Measurements from ENCODE around the gene GLO1. TPM values are rescaled to one million over a fixed set of nuclear protein-coding genes. Genes with fewer than 3 reads are reported as not detected.
A peak's percentile ranks its signal among the peaks of the same experiment; 100 is the strongest.

GLO1 gene
- total RNA-seq, 1 experiment from 2014 or later: 125 TPM

DNA sequence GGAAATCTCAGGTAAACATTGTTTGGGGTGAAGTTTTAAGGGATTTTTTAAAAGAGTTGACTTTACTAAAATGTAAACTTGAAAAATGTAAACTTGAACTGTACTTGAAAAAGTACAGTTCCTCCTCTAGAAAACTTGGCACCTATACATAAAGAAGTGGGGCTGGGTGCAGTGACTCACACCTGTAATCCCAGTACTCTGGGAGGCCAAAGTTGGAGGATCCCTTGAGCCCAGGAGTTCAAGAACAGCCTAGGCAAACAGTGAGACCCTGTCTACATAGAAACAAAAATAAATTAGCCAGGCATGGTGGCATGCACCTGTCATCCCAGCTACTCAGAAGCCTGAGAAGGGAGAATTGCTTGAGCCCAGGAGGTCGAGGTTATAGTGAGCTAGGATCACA, 70.5 kb downstream of the GLO1 start:
- ATAC-seq: no peak
- Histone ChIP-seq H3K4me1 (ENCODE audit: control insufficient read depth, insufficient read depth, low read length) (no peaks in the 10 kb centered on the region), H3K27ac (ENCODE audit: low read length) (no peak overlapping the region), H3K27me3 (ENCODE audit: control insufficient read depth, insufficient read depth, low read length) (no peaks in the 10 kb centered on the region), H3K9me3 (ENCODE audit: control insufficient read depth, insufficient read depth, low read depth, low read length) (no peaks in the 10 kb centered on the region), H3K4me3 (ENCODE audit: low read depth in 2 of 2, low read length in 2 of 2) (no peak overlapping the region), H3K36me3 (ENCODE audit: control insufficient read depth, insufficient read depth, low read length) (no peaks in the 10 kb centered on the region)
- intact Hi-C loops (cut with micrococcal nuclease; ENCODE audit: unreplicated experiment): no loop called here
- no TSS peak for BruUV-seq (replicated peaks)
- CTCF ChIA-PET: no interaction called here
- in situ Hi-C loops (cut with HindIII; ENCODE audit: low pct_unique_long_range_greater_than_20kb, low sequenced_read_pairs): no loop called here
- POLR2A ChIA-PET: no interaction called here
- no peak for DNase-seq (ENCODE audit: low read depth, low spot score)
- TF ChIP-seq, protein P1, sequence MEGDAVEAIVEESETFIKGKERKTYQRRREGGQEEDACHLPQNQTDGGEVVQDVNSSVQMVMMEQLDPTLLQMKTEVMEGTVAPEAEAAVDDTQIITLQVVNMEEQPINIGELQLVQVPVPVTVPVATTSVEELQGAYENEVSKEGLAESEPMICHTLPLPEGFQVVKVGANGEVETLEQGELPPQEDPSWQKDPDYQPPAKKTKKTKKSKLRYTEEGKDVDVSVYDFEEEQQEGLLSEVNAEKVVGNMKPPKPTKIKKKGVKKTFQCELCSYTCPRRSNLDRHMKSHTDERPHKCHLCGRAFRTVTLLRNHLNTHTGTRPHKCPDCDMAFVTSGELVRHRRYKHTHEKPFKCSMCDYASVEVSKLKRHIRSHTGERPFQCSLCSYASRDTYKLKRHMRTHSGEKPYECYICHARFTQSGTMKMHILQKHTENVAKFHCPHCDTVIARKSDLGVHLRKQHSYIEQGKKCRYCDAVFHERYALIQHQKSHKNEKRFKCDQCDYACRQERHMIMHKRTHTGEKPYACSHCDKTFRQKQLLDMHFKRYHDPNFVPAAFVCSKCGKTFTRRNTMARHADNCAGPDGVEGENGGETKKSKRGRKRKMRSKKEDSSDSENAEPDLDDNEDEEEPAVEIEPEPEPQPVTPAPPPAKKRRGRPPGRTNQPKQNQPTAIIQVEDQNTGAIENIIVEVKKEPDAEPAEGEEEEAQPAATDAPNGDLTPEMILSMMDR (IDR thresholded peaks at IDR 0.05): no peak
- TF ChIP-seq POLR2AphosphoS5 (IDR thresholded peaks at IDR 0.05; ENCODE audit: low read depth, low read length): no peak

DNA sequence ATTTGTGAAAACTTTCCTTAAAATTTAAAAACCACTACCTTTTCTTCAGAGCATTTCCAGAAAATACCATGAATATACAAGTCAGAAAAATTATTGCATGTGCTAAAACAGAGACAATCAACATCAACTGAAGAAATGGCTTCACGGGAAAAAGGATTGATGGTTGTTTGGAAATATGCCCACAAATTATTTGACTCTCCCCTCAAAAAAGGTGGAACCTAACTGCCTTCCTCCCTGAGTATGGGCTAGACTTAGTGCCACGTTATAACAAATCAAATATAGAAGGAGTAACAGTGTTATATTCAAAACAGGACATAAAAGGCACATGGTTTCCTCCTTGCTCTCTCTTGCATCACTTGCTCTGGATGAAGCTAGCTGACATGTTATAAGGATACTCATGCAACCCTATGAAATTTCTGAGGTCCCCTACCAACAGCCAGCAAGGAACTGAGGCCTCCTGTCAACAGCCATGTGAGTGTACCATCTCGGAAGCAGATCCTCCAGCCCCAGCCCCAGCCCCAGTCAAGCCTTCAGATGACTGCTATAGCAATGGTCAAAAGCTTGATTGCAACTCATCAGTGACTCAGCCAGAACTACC, 71.7 kb downstream of the GLO1 start:
- DNase-seq (ENCODE audit: low read depth, low spot score): no peak
- POLR2A ChIA-PET: no interaction called here
- 0 out of 2 replicates have a peak overlapping the region, but pooled peaks have one; percentile 8 for H3K27ac ChIP-seq (ENCODE audit: low read length)
- no peaks in the 10 kb centered on the region for H3K36me3 ChIP-seq (ENCODE audit: control insufficient read depth, insufficient read depth, low read length)
- no peaks in the 10 kb centered on the region for H3K9me3 ChIP-seq (ENCODE audit: control insufficient read depth, insufficient read depth, low read depth, low read length)
- H3K4me3 ChIP-seq (ENCODE audit: low read depth in 2 of 2, low read length in 2 of 2): no peak overlapping the region
- no peaks in the 10 kb centered on the region for H3K27me3 ChIP-seq (ENCODE audit: control insufficient read depth, insufficient read depth, low read length)
- no TSS peak for BruUV-seq (replicated peaks)
- ATAC-seq: no peak
- TF ChIP-seq, protein P2, sequence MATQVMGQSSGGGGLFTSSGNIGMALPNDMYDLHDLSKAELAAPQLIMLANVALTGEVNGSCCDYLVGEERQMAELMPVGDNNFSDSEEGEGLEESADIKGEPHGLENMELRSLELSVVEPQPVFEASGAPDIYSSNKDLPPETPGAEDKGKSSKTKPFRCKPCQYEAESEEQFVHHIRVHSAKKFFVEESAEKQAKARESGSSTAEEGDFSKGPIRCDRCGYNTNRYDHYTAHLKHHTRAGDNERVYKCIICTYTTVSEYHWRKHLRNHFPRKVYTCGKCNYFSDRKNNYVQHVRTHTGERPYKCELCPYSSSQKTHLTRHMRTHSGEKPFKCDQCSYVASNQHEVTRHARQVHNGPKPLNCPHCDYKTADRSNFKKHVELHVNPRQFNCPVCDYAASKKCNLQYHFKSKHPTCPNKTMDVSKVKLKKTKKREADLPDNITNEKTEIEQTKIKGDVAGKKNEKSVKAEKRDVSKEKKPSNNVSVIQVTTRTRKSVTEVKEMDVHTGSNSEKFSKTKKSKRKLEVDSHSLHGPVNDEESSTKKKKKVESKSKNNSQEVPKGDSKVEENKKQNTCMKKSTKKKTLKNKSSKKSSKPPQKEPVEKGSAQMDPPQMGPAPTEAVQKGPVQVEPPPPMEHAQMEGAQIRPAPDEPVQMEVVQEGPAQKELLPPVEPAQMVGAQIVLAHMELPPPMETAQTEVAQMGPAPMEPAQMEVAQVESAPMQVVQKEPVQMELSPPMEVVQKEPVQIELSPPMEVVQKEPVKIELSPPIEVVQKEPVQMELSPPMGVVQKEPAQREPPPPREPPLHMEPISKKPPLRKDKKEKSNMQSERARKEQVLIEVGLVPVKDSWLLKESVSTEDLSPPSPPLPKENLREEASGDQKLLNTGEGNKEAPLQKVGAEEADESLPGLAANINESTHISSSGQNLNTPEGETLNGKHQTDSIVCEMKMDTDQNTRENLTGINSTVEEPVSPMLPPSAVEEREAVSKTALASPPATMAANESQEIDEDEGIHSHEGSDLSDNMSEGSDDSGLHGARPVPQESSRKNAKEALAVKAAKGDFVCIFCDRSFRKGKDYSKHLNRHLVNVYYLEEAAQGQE (IDR thresholded peaks at IDR 0.05; ENCODE audit: insufficient read depth in 1 of 2, low read depth in 2 of 2, low read length in 1 of 2): no peak
- TF ChIP-seq POLR2AphosphoS5 (IDR thresholded peaks at IDR 0.05; ENCODE audit: low read depth, low read length) (no peak), TCF7L2 (IDR thresholded peaks at IDR 0.05; ENCODE audit: low read depth, low read length) (no peak), SIN3A (IDR thresholded peaks at IDR 0.05; ENCODE audit: borderline replicate concordance, insufficient read depth, low read depth, low read length) (no peak)
- TF ChIP-seq, protein P1 (IDR thresholded peaks at IDR 0.05): no peak
- intact Hi-C loops (cut with micrococcal nuclease; ENCODE audit: unreplicated experiment) (no loop called here), in situ Hi-C loops (cut with HindIII; ENCODE audit: low pct_unique_long_range_greater_than_20kb, low sequenced_read_pairs) (no loop called here)
- H3K4me1 ChIP-seq (ENCODE audit: control insufficient read depth, insufficient read depth, low read length): no peaks in the 10 kb centered on the region
- CTCF ChIA-PET: no interaction called here

Other genes with a start within 250 kb of the GLO1 start
- gene BTBD9, start 63.2 kb downstream of the GLO1 start, total RNA-seq (2021; ENCODE audit: unreplicated experiment): 12.8 TPM
- not detected for gene DNAH8, start 12.2 kb upstream of the GLO1 start, total RNA-seq (2021; ENCODE audit: unreplicated experiment)

All from Panc1 (cell line).